ENCODE results near the gene CHD9NB. TPM values are rescaled to one million over a fixed set of nuclear protein-coding genes. Genes with fewer than 3 reads are reported as not detected.

CHD9NB gene
- total and polyA plus RNA-seq, 2 of the 4 experiments (the other 2 are of a cell fraction): 0.94 to 1.1 TPM

GRCh38 chr16:53043428-53043831, 9.3 kb downstream of the CHD9NB start (continued):
- TF ChIP-seq, protein P1, sequence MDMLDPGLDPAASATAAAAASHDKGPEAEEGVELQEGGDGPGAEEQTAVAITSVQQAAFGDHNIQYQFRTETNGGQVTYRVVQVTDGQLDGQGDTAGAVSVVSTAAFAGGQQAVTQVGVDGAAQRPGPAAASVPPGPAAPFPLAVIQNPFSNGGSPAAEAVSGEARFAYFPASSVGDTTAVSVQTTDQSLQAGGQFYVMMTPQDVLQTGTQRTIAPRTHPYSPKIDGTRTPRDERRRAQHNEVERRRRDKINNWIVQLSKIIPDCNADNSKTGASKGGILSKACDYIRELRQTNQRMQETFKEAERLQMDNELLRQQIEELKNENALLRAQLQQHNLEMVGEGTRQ (IDR thresholded peaks at IDR 0.05; ENCODE audit: low read depth, low read length): no peak
- TF ChIP-seq SMC3 (IDR thresholded peaks at IDR 0.05; ENCODE audit: low read depth, low read length) (no peak), RAD21 (IDR thresholded peaks at IDR 0.05; ENCODE audit: low read length) (no peak), FOS (IDR thresholded peaks at IDR 0.05; ENCODE audit: low read depth, low read length) (no peak)

DNA sequence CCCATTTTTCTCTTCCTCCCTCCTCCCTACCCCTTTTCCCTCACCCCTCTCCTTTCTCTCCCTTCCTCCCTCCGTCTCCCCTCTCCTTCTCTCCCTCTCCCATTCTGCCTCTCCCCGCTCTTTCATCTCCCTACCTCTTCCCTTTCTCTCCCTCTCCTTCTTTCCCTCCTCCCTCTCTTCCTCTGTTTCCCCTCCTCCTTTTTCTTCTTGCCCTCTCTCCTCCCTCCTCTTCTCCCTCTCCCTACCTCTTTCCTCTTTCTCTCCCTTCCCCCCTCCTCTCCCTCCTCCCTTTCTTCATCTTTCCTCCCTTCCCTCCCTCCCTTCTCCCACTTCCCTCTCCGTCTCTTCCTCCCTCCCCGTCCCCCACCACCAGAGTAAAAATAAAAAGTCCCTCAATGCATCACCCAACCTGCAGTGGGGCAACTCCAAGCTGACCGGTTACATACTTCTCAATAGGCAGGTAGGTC, 10.4 kb downstream of the CHD9NB start:
- H4K5ac ChIP-seq (ENCODE audit: low read depth, low read length): peak overlapping the region; percentile 68; the same call in 1 of the 2 replicates
- no peak overlapping the region for H3K4ac ChIP-seq (ENCODE audit: low read depth, low read length)
- POLR2A ChIA-PET (ENCODE audit: unreplicated experiment): no interaction called here
- peak overlapping the region; percentile 29; the same call in 1 of the 2 replicates for H3K18ac ChIP-seq (ENCODE audit: low read depth, low read length)
- intact Hi-C loops (cut with micrococcal nuclease): no loop called here
- no peak overlapping the region; the same call in 1 of the 2 replicates for H3K9ac ChIP-seq (ENCODE audit: low read depth, low read length)
- H3K36me3 ChIP-seq (ENCODE audit: control insufficient read depth, insufficient read depth, low read length): peaks cover 3% of the 10 kb centered on the region
- no peak overlapping the region for H2BK20ac ChIP-seq (ENCODE audit: low read depth, low read length)
- DNase-seq: no peak
- no peak overlapping the region for H3K23ac ChIP-seq (ENCODE audit: low read depth, low read length)
- whole genome bisulfite sequencing, 2 experiments (ENCODE audit: extremely low coverage in 2 of 2, insufficient read length in 1 of 2): 67 to 100% methylated on average over 2 to 3 of the region's 5 CpGs
- no peak overlapping the region for H2BK120ac ChIP-seq (ENCODE audit: low read depth, low read length)
- H2AFZ ChIP-seq (replicated peaks; ENCODE audit: low read length, poor library complexity): no peak overlapping the region
- no peaks in the 10 kb centered on the region for H3K9me1 ChIP-seq (ENCODE audit: insufficient read depth, low read length)
- H4K20me1 ChIP-seq (ENCODE audit: insufficient read depth, low read length): no peaks in the 10 kb centered on the region
- no peak overlapping the region for H3K4me2 ChIP-seq (ENCODE audit: low read depth, low read length)
- no TSS peak for BruUV-seq (replicated peaks)
- no peaks in the 10 kb centered on the region for H3K9me3 ChIP-seq (ENCODE audit: control insufficient read depth, insufficient read depth, low read length)
- in situ Hi-C loops (cut with MboI; ENCODE audit: low sequenced_read_pairs): no loop called here
- CTCF ChIA-PET: interaction anchor here (0.6 kb wide), 1 partner anchor 58 kb away, joined by 3 read pairs; no protein-coding TSS in a partner anchor
- peak overlapping the region in 1 of 2 experiments; percentile 62; a peak in 2 of 4 replicates for H4K8ac ChIP-seq (ENCODE audit: low read depth in 2 of 2, low read length in 2 of 2)
- H3K56ac ChIP-seq (ENCODE audit: extremely low read depth, insufficient read depth, low read length): no peak overlapping the region
- H3K79me1 ChIP-seq (ENCODE audit: low read depth in 1 of 2, low read length in 2 of 2): no peaks in the 10 kb centered on the region
- peaks cover 12% of the 10 kb centered on the region for H3K4me1 ChIP-seq (ENCODE audit: control insufficient read depth, insufficient read depth, low read length)
- no peak for ATAC-seq (ENCODE audit: low read depth)
- dilution Hi-C loops (cut with HindIII; ENCODE audit: low sequenced_read_pairs, unreplicated experiment): no loop called here
- peak overlapping the region; percentile 17; the same call in 1 of the 2 replicates for H3K27ac ChIP-seq (ENCODE audit: insufficient read depth, low read length)
- H2AK9ac ChIP-seq (replicated peaks; ENCODE audit: low read depth, low read length, poor library complexity): peak overlapping the region; percentile 68
- H3K4me3 ChIP-seq (ENCODE audit: insufficient read depth, low read depth, low read length): no peak overlapping the region
- TF ChIP-seq MXI1 (IDR thresholded peaks at IDR 0.05; ENCODE audit: borderline replicate concordance, low read depth, low read length) (no peak), RAD21 (IDR thresholded peaks at IDR 0.05; ENCODE audit: low read length) (no peak), ELK1 (IDR thresholded peaks at IDR 0.05; ENCODE audit: borderline replicate concordance, low read depth, low read length) (no peak)
- H4K91ac ChIP-seq (ENCODE audit: insufficient read depth, low read depth, low read length): no peak overlapping the region
- H2AK5ac ChIP-seq (ENCODE audit: low read depth, low read length): no peak overlapping the region
- no peak overlapping the region for H2BK5ac ChIP-seq (ENCODE audit: low read depth, low read length, poor library complexity, severe bottlenecking)
- peaks cover 4% of the 10 kb centered on the region; the same call in 1 of the 2 replicates for H3K27me3 ChIP-seq (ENCODE audit: control insufficient read depth, insufficient read depth, low read length)
- H2BK15ac ChIP-seq (ENCODE audit: low read depth, low read length): no peak overlapping the region
- H3K14ac ChIP-seq (replicated peaks; ENCODE audit: low read depth, low read length): no peak overlapping the region

Data from IMR-90 (cell line).